ENCODE data around the gene IL5. TPM values are rescaled to one million over a fixed set of nuclear protein-coding genes. Genes with fewer than 3 reads are reported as not detected.
"Not testable (repeated sequence)": the region's sequence is repeated elsewhere in the genome, so short reads cannot be mapped to it uniquely, and the experiment has no call there.

Gene IL5
- polyA plus RNA-seq (2011; rRNA removed) (not detected in 2 replicates), polyA minus RNA-seq (2011; rRNA and poly(A)+ RNA removed) (not detected in 2 replicates)

DNA sequence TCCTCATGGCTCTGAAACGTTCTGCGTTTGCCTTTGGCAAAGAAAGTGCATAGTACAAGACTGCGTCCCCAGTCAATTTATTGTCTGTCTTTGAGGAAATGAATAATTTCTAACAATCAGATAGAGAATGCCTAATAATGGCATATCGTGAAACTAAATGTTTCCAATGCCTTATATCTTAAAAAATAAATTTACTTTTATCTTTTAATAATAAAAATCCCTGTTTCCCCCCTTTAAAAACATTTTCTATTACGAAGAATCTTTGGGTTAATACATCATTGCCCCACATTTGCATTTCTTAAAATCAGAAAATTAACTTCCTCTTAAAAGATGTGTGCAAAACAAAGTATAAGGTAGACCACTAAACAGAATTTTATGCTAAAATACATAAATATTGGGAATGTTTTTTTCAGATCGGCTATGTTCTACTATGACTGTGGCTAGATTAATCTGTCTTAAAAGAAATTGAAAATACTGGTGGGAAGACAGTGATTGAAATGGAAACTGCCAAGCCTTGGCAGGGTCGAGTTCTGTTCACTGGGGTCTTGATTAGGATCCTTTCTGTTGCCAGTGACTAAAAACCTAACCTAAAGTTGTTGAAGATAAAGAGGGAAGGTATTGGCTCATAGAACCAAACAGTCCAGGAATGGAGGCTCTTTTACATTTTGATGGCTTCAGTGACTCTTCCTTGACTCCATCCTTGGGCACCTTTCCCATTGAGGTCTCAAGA is at the start of gene IL5:
Gene IL5 (minus strand): TSS at position 51 of the 730 bp plus-strand sequence. CDS start 44 bp downstream, at position 7.
- H3K27me3 ChIP-seq (ENCODE audit: control insufficient read depth, insufficient read depth, low read length), result peaks cover 11% of the 10 kb centered on the region
- no peak within 1 kb of the TSS for H3K4me3 ChIP-seq (ENCODE audit: low read depth, low read length)
- DNase-seq (ENCODE audit: low read depth), result no peak
- ChIA-PET POLR2A (interaction anchor here (0.5 kb wide), 1 partner anchor 323 kb away, joined by 4 read pairs; no protein-coding TSS in a partner anchor), CTCF (interaction anchor here (0.8 to 2.0 kb wide), 2 partner anchors 17 kb away, joined by 3 to 9 read pairs; no protein-coding TSS in a partner anchor)
- TF ChIP-seq CTCF (IDR thresholded peaks at IDR 0.05; ENCODE audit: insufficient read depth, low read depth, low read length), result no peak
- H3K36me3 ChIP-seq (ENCODE audit: control insufficient read depth, insufficient read depth, low read length), result no peaks in the 10 kb centered on the region

GRCh38 chr5:132592521-132592920 is 49.2 kb upstream of the IL5 start:
- CTCF ChIA-PET, result no interaction called here

GRCh38 chr5:132591145-132591544 is 47.8 kb upstream of the IL5 start:
- Histone ChIP-seq H3K4me3 (ENCODE audit: low read depth, low read length) (no peak overlapping the region), H3K36me3 (ENCODE audit: control insufficient read depth, insufficient read depth, low read length) (peaks cover 2% of the 10 kb centered on the region), H3K27me3 (ENCODE audit: control insufficient read depth, insufficient read depth, low read length) (no peaks in the 10 kb centered on the region)
- TF ChIP-seq CTCF (IDR thresholded peaks at IDR 0.05; ENCODE audit: insufficient read depth, low read depth, low read length), result no peak
- ChIA-PET POLR2A (no interaction called here), CTCF (no interaction called here)
- no peak for DNase-seq (ENCODE audit: low read depth)

More at GRCh38 chr5:132592521-132592920, 49.2 kb upstream of the IL5 start:
- no peak for TF ChIP-seq CTCF (IDR thresholded peaks at IDR 0.05; ENCODE audit: insufficient read depth, low read depth, low read length)
- Histone ChIP-seq H3K27me3 (ENCODE audit: control insufficient read depth, insufficient read depth, low read length) (no peaks in the 10 kb centered on the region), H3K36me3 (ENCODE audit: control insufficient read depth, insufficient read depth, low read length) (peaks cover 6% of the 10 kb centered on the region), H3K4me3 (ENCODE audit: low read depth, low read length) (no peak overlapping the region)
- POLR2A ChIA-PET, result no interaction called here
- no peak for DNase-seq (ENCODE audit: low read depth)

GRCh38 chr5:132589467-132589866 is 46.1 kb upstream of the IL5 start:
- no peak overlapping the region for H3K4me3 ChIP-seq (ENCODE audit: low read depth, low read length)
- ChIA-PET CTCF (interaction anchor here (1.2 kb wide), 1 partner anchor 9 kb away, joined by 4 read pairs; no protein-coding TSS in a partner anchor), POLR2A (no interaction called here)
- TF ChIP-seq CTCF (IDR thresholded peaks at IDR 0.05; ENCODE audit: insufficient read depth, low read depth, low read length), result no peak
- DNase-seq (ENCODE audit: low read depth), result no peak
- H3K27me3 ChIP-seq (ENCODE audit: control insufficient read depth, insufficient read depth, low read length), result no peaks in the 10 kb centered on the region
- no peaks in the 10 kb centered on the region; the same call in 1 of the 2 replicates for H3K36me3 ChIP-seq (ENCODE audit: control insufficient read depth, insufficient read depth, low read length)

DNA sequence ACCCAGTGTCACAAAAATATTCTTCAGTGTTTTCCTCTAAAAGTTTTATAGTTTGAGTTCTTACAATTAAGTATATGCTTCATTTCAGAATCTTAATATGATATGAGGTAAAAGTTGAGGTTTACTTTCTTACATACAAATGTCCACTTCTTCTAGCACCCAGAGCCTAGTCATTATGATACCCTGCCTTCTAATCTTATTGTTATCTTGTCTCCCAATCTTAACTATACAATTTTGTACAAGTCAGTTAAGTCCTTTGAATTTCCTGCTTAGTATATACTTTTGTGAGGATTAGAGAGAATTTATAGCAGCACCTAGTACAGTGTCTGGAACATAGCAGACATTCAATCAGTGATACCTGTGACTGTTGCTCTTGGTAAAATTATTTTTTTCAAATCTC is 42.7 kb upstream of the IL5 start:
- no peak for DNase-seq (ENCODE audit: low read depth)
- H3K4me3 ChIP-seq (ENCODE audit: low read depth, low read length), result no peak overlapping the region
- TF ChIP-seq CTCF (IDR thresholded peaks at IDR 0.05; ENCODE audit: insufficient read depth, low read depth, low read length), result no peak
- ChIA-PET CTCF (interaction anchor here (1.2 kb wide), 1 partner anchor 35 kb away, joined by 4 read pairs; no protein-coding TSS in a partner anchor), POLR2A (no interaction called here)
- H3K36me3 ChIP-seq (ENCODE audit: control insufficient read depth, insufficient read depth, low read length), result no peaks in the 10 kb centered on the region; the same call in 1 of the 2 replicates
- no peaks in the 10 kb centered on the region for H3K27me3 ChIP-seq (ENCODE audit: control insufficient read depth, insufficient read depth, low read length)

DNA sequence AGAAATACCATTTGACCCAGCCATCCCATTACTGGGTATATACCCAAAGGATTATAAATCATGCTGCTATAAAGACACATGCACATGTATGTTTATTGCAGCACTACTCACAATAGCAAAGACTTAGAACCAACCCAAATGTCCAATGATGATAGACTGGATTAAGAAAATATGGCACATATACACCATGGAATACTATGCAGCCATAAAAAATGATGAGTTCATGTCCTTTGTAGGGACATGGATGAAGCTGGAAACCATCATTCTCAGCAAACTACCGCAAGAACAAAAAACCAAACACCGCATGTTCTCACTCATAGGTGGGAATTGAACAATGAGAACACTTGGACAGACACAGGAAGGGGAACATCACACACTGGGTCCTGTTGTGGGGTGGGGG is 41.2 kb upstream of the IL5 start:
- H3K36me3 ChIP-seq (ENCODE audit: control insufficient read depth, insufficient read depth, low read length); H3K27me3 ChIP-seq (ENCODE audit: control insufficient read depth, insufficient read depth, low read length); POLR2A ChIA-PET; CTCF ChIA-PET; H3K4me3 ChIP-seq (ENCODE audit: low read depth, low read length); DNase-seq (ENCODE audit: low read depth): not testable (repeated sequence)

Data from BJ (cell line).